GM12864 (cell line): ENCODE results near the gene RASAL2.
"Not testable (repeated sequence)": the region's sequence is repeated elsewhere in the genome, so short reads cannot be mapped to it uniquely, and the experiment has no call there.

ENCODE experiments used
- DNase-seq: peaks from one replicate; pipeline ENCODE4 v3.0.0-alpha.2; 2011; ENCODE audit warnings: low read depth
- H3K4me3 ChIP-seq: 2 replicates; pipeline ENCODE4 v1.5.1; 2011; ENCODE audit warnings: mild to moderate bottlenecking, low read depth, low read length, control low read depth
- CTCF ChIP-seq: IDR thresholded peaks from 2 replicates; pipeline ENCODE4 v1.5.1; 2011; ENCODE audit warnings: low read depth, mild to moderate bottlenecking, moderate library complexity, low read length, control low read depth, inconsistent platforms; ENCODE audit errors: missing control alignments

Gene RASAL2

GRCh38 chr1:178088651-178089050 lies 5.3 kb upstream of the RASAL2 start:
- TF ChIP-seq CTCF: no peak

GRCh38 chr1:178091454-178091853 lies 2.5 kb upstream of the RASAL2 start:
- not testable (repeated sequence) for DNase-seq, H3K4me3 ChIP-seq

More at GRCh38 chr1:178088651-178089050, 5.3 kb upstream of the RASAL2 start:
- no peak overlapping the region for H3K4me3 ChIP-seq
- DNase-seq: no peak

- no peak for TF ChIP-seq CTCF
- no peak overlapping the region for H3K4me3 ChIP-seq
- no peak for DNase-seq
Observed at GRCh38 chr1:178091986-178092745, 1.7 kb upstream of the RASAL2 start.

- no peak for DNase-seq
Observed at GRCh38 chr1:178092878-178093493, 918 bp upstream of the RASAL2 start.

GRCh38 chr1:178093494-178093950 lies 382 bp upstream of the RASAL2 start:
- peak; percentile 47 for DNase-seq
- TF ChIP-seq CTCF: no peak
- H3K4me3 ChIP-seq: peak overlapping the region; percentile 60

More at GRCh38 chr1:178092878-178093493, 918 bp upstream of the RASAL2 start:
- TF ChIP-seq CTCF: no peak
- peak overlapping the region; percentile 25 for H3K4me3 ChIP-seq

GRCh38 chr1:178094739-178095645 lies 1.1 kb downstream of the RASAL2 start:
- TF ChIP-seq CTCF: no peak
- DNase-seq: no peak
- no peak overlapping the region for H3K4me3 ChIP-seq

- H3K4me3 ChIP-seq: no peak overlapping the region
- DNase-seq: no peak
- TF ChIP-seq CTCF: no peak
Observed at GRCh38 chr1:178096421-178096820, 2.5 kb downstream of the RASAL2 start.
